GM19240 (cell line): Measurements from ENCODE around the gene RASA4.
"Not testable (repeated sequence)": the region's sequence is repeated elsewhere in the genome, so short reads cannot be mapped to it uniquely, and the experiment has no call there.

Source experiments
- DNase-seq: peaks from one replicate; pipeline ENCODE4 v3.0.0; 2011; ENCODE audit warnings: low spot score; ENCODE audit not compliant: insufficient read length

RASA4 gene

GRCh38 chr7:102616507-102617125 is at the start of gene RASA4:
Gene RASA4, minus strand, starts transcription at chr7:102616756. Its CDS starts 67 bp downstream, at chr7:102616689.
- not testable (repeated sequence) for DNase-seq

DNA sequence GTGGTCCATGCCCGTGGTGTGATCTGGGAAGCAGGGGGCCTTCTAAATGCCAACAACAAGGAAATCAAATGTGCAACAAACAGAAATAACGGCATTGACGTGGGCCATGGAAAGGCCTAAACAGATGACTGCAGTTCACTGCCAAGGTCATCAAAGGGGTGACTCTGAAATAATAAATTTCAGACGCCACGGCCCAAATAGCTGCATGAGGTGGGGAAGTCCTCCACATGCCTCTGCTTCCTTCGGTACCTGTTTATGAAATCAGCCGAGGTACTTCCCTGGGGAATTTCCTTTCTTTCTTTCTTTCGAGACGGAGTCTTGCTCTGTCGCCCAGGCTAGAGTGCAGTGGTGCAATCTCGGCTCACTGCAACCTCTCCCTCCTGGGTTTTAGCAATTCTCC is 48.2 kb upstream of the RASA4 start:
- not testable (repeated sequence) for DNase-seq

DNA sequence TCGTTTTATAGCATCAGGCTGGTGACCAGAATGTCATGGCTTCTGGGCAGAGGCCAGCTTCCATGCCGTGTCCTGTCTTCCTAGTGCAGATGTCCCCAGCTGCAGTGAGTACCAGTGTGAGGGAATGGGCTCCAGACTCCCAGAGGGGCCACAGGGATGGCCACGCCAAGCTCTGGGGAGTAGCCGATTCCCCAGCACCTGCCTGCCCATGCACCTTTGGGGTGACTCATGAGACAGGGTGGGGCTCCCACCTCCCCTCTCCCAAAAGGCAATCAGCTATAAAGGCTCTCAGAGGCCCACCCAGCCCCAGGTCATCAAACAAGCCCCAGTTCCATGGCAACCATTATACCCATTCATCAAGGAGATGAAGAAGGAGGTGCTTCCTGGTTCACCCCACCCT is 33.4 kb upstream of the RASA4 start, which contains the start of gene SPDYE2B:
Gene SPDYE2B (plus strand): TSS at position 396 of the 400 bp plus-strand sequence. CDS start 2,030 bp downstream, outside the sequence.
- DNase-seq = not testable (repeated sequence)

DNA sequence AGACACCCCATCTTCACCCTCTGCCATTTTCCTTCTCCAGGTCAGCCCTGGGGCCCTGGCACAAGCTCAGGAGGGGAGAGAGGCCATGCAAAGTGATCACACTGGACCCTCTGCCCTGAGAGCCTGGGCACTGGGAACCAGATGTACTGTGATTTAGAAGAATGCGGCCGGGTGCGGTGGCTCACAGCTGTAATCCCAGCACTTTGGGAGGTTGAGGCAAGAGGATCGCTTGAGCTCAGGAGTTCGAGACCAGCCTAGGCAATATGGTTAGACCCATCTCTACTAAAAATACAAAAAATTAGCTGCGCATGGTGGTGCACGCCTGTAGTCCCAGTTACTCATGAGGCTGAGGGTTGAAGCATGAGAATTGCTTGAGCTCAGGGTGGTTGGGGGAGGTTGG is 31.3 kb upstream of the RASA4 start:
- DNase-seq = not testable (repeated sequence)

- DNase-seq = not testable (repeated sequence)
Observed at GRCh38 chr7:102643404-102643803, 26.8 kb upstream of the RASA4 start.

DNA sequence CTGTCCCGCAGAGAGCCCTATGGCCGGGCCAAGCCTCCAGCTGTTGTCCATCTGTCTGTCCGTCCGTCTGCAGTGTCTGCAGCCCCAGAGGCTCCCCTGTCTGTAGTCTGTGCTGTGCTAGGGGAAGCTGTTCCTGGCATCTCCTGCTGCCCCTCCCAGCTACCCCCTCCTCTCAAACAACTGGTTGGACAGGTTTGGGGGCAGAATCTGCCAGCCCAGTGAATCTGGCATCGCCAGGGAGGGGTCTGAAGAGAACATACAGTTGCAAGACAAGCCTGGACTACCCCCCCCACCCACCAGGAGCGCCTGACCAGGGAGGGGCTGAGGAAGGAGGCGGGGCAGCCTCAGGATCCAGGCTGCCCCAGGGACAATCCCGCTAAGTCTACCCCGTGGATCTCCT is 26.1 kb upstream of the RASA4 start, which contains the start of gene UPK3BL1:
Gene UPK3BL1 (minus strand): TSS at position 101 of the 400 bp plus-strand sequence. CDS start 50 bp downstream, at position 51.
- DNase-seq = not testable (repeated sequence)

DNA sequence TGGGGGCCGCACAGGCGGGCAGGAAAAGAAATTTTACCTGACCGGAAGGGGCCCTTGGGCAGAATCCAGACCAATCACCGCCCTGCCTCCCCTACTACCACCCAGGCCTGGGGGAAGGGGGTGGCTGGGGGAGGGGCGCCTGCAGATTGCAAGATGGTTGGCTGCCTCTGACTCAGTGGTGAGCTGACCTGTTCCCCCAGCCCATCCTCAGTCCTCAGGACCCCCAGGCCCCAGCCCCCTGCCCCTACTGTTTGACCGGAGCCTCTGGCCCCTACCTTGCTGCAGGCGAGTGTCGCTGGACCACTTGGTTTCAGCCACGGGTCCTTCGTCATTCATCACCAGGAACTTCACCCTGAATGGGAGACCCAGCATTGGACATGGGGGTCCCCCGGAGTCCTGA is 22.3 kb upstream of the RASA4 start:
- not testable (repeated sequence) for DNase-seq

DNA sequence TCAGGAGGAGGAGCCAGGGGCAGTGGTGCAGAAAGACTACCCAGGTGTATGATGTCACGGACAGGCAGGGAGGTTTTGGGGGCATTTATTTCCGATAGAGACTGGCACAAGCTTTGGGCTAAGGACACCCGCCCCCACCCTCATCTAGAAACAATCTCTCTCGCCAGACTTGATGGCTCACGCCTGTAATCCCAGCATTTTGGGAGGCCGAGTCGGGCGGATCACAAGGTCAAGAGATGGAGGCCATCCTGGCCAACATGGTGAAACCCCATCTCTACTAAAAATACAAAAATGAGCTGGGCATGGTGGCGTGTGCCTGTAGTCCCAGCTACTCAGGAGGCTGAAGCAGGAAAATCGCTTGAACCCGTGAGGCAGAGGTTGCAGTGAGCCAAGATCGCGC is 20.4 kb upstream of the RASA4 start:
- not testable (repeated sequence) for DNase-seq

DNA sequence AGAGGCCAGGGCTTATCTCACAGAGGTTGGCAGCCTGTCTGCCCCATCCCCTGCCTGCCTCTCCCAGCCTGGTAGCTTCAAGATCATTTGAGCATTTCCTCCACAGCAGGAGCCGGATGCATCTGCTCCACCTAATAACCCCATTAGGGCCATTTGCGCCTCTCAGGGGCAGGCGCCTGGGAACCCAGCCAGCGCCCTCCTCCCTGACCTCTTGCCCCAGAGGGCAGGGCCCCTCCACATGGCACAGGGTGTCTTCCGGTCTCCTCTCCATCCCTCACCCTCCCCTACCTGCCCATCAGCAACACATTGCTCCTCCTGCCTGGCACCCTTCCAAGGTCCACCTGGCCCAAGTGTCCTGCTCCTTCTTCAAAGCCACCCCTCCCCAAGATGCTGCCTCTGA is 18.8 kb upstream of the RASA4 start:
- DNase-seq = not testable (repeated sequence)

GRCh38 chr7:102634299-102634698 is 17.7 kb upstream of the RASA4 start:
- DNase-seq = not testable (repeated sequence)

- DNase-seq = not testable (repeated sequence)
Observed at GRCh38 chr7:102630622-102631021, 14.1 kb upstream of the RASA4 start.

GRCh38 chr7:102627271-102627904 is 10.8 kb upstream of the RASA4 start:
- not testable (repeated sequence) for DNase-seq

DNA sequence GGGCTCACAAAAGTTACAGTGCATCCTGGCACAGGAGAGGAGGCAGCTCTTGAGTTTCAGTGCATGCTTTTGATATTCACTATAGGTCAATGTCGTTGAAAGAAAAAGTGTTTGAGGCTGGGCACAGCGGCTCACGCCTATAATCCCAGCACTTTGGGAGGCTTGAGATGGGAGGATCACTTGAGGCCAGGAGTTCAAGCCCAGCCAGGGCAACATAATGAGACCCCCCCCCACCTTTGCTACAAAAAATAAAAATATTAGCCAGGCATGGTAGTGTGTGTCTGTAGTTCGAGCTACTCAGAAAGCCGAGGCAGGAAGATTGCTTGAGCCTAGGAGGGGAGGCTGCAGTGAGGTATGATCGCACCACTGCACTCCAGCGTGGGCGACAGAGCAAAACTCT is 1.6 kb upstream of the RASA4 start:
- DNase-seq = not testable (repeated sequence)

DNA sequence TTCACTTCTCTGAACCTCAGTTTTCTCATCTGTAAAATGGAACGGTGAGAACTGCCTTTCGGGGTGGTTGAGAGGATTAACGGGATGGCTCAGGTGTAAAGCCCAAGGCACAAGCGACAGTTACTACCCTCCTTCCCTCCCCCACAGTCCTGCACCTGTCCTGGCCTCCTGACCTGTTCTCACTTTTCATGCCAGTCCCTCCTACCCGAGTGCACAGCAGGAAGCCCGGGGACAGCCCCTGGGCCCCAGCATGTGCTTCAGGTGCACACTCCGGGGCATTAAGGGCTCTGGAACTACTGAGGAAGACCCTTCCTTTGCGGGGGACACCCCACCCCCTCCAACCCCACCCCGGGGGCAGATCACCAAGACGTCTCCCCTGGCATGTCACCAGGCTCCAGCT is 626 bp downstream of the RASA4 start:
- DNase-seq = not testable (repeated sequence)

- not testable (repeated sequence) for DNase-seq
Observed at GRCh38 chr7:102614873-102615272, 1.7 kb downstream of the RASA4 start.

DNA sequence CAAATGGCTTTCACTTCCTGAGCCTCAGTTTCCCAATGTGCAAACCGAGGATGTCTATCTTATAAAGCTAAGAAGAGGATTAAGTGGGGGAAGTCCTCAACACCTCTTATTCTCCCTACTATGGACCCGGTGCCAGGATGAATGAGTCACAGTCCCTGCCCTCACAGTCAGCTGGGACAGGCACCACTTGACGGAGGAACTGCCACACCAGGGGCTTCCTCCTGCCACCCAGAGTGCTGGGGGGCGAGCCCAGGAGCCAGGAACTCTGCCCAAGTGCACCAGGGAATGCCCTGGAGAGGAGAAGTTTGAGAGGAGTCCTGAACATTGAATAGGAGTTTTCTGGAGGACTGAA is 2.2 kb downstream of the RASA4 start:
- DNase-seq = not testable (repeated sequence)

DNA sequence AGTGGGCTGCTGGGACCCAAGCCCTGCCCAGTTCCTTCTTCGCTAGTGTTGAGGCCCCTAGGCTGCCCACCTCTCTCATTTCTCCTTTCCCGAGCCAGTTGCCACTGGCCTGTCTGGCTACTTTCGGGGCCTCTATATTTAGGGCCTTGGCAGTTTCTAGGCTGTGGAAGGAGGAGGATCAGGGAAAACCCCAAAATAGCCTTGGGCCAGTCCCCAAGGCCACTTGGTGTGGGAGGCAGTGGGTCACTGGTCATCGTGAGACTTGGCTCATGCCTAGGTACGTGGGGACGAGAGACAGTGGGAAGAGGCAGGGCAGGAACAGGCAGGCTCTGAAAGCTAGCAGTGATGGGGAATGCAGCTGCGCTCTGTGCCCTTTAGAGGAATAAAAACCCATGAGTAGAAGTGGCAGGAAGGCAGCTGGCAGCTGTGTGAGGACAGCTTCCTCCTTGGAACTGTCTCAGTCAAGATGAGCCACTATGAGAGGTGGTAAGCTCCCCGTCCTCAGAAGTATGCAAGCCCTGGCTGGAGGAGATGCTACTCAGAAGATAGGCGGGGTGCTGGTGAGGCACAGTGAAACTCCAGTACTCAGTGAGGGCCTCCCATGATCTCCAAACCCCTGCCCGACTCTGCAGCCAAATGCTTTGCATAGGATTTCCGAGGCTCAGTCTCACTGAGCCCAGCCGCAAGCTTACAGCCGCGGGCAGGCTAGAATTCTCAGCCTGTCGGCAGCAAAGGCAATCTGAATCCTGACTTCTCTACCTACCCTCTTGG is 2.8 kb downstream of the RASA4 start:
- not testable (repeated sequence) for DNase-seq

GRCh38 chr7:102611675-102612325 is 4.8 kb downstream of the RASA4 start:
- not testable (repeated sequence) for DNase-seq

DNA sequence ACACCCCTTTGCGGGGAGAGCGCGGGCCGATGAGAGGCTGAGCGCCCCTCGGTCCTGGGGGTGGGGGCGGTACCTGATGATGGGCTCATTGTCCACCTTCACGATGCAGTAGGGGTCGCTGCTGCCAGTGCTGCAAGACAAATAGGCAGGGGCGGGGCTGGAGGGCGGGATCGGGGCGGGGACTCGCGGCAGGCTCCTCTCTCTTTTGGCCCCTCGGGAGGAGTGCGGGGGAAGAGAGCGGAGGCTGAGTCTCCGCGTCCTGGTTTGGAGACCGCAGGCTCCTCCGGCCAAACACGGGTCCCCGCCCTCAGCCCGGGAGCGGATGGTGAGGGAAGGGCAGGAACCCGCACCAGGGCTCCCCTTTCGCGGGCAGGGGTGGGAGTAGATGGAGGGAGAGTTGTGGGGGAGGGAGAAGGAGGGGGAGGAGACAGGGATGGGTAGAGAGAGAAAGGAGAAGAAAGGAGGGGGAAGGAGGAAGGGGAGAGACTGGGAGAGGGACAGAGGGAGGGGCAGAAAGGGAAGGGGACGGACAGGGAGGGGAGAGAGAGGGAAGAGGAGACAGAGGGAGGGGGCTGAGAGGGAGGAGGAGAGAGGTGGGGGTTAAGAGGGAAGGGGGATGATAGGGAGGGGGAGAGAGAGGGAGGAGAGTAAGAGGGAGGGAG is 5.4 kb downstream of the RASA4 start:
- DNase-seq = not testable (repeated sequence)

- DNase-seq = not testable (repeated sequence)
Observed at GRCh38 chr7:102610441-102610840, 6.1 kb downstream of the RASA4 start.

DNA sequence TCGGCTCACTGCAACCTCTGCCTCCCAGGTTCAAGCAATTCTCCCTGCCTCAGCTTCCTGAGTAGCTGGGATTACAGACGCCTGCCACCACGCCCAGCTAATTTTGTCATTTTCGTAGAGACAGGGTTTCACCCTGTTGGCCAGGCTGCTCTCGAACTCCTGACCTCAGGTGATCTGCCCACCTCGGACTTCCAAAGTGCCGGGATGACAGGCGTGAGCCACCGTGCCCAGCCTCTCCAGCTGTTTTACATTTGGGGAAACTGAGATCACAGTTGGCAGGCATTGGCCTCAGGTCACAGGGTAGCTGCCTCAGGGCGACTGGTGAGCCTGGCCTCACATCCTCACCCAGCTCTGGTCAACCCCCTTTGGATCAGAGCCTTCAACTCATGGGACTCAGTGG is 6.8 kb downstream of the RASA4 start:
- not testable (repeated sequence) for DNase-seq
